HepG2 (cell line): ENCODE data around the gene VCAN. TPM values are rescaled to one million over a fixed set of nuclear protein-coding genes. Genes with fewer than 3 reads are reported as not detected.

ENCODE experiments used
- FOXK1 ChIP-seq: sonication (generic); formaldehyde crosslinking; IDR thresholded peaks from 2 replicates; pipeline ENCODE4 v1.4.0; 2020; ENCODE audit warnings: low read depth, missing genetic modification reagents, borderline replicate concordance
- HMG20A ChIP-seq: IDR thresholded peaks from 2 replicates; pipeline ENCODE4 v1.6.1; 2016; ENCODE audit warnings: borderline replicate concordance
- ISL2 ChIP-seq: sonication (generic); formaldehyde crosslinking; IDR thresholded peaks from 2 replicates; pipeline ENCODE4 v1.5.0; 2020; ENCODE audit warnings: missing genetic modification reagents
- LCORL ChIP-seq, 2 experiments: fragments of 450-650 bp in 1 of 2; sonication (generic) in 1 of 2; formaldehyde crosslinking in 1 of 2; IDR thresholded peaks; 2 replicates each; pipeline versions ENCODE4 v1.5.0 to v1.6.1; 2017 to 2020; ENCODE audit warnings: antibody characterized with exemption in 1 of 2, missing genetic modification reagents in 1 of 2
- SOX5 ChIP-seq: IDR thresholded peaks from 2 replicates; pipeline ENCODE4 v1.6.1; 2016; ENCODE audit warnings: borderline replicate concordance
- SRSF4 ChIP-seq: fragments of 200-400 bp; formaldehyde crosslinking; IDR thresholded peaks from one replicate; pipeline ENCODE4 v1.6.1; 2018; ENCODE audit warnings: mild to moderate bottlenecking, low read depth, low read length, moderate library complexity; ENCODE audit not compliant: poor library complexity, severe bottlenecking
- ZBTB25 ChIP-seq: IDR thresholded peaks from 2 replicates; pipeline ENCODE4 v1.6.1; 2018; ENCODE audit warnings: missing genetic modification reagents
- ZNF18 ChIP-seq: sonication (generic); formaldehyde crosslinking; IDR thresholded peaks from 2 replicates; pipeline ENCODE4 v1.8.0; 2022; ENCODE audit warnings: mild to moderate bottlenecking, missing genetic modification reagents; ENCODE audit not compliant: insufficient replicate concordance
- ZNF280D ChIP-seq: sonication (generic); formaldehyde crosslinking; IDR thresholded peaks from 2 replicates; pipeline ENCODE4 v1.5.1; 2020; ENCODE audit warnings: mild to moderate bottlenecking, missing genetic modification reagents
- ZNF484 ChIP-seq: sonication (generic); formaldehyde crosslinking; IDR thresholded peaks from 2 replicates; pipeline ENCODE4 v1.5.1; 2020; ENCODE audit warnings: mild to moderate bottlenecking, low read depth, missing genetic modification reagents, borderline replicate concordance
- ZNF570 ChIP-seq: sonication (generic); formaldehyde crosslinking; IDR thresholded peaks from 2 replicates; pipeline ENCODE4 v1.4.0; 2020; ENCODE audit warnings: mild to moderate bottlenecking, missing genetic modification reagents, borderline replicate concordance
- ZNF614 ChIP-seq: IDR thresholded peaks from 2 replicates; pipeline ENCODE4 v1.6.1; 2018; ENCODE audit warnings: missing biosample characterization, missing genetic modification reagents, inconsistent platforms, borderline replicate concordance
- ZNF639 ChIP-seq: conservative IDR thresholded peaks from 2 replicates; pipeline ENCODE4 v1.6.1; 2018; ENCODE audit warnings: missing genetic modification reagents
- ZNF7 ChIP-seq: IDR thresholded peaks from 2 replicates; pipeline ENCODE4 v1.6.1; 2016; ENCODE audit warnings: missing biosample characterization, missing genetic modification reagents
- ZNF773 ChIP-seq: sonication (generic); formaldehyde crosslinking; IDR thresholded peaks from 2 replicates; pipeline ENCODE4 v1.4.0; 2020; ENCODE audit warnings: missing genetic modification reagents, borderline replicate concordance
- ZNF776 ChIP-seq: sonication (generic); formaldehyde crosslinking; IDR thresholded peaks from 2 replicates; pipeline ENCODE4 v1.4.0; 2020; ENCODE audit warnings: mild to moderate bottlenecking, missing genetic modification reagents
- polyA plus RNA-seq, 8 experiments: library from polyadenylated mRNA; depleted of rRNA in 3 of 8; stranded (reverse) in 7 of 8; unstranded in 1 of 8; fragments of >200 nt; fragmentation: Illumina TruSeq in 4 of 8; extraction: Trizol in 4 of 8; gene quantifications; 2 replicates each; pipeline versions ENCODE4 v1.2.1 to v1.2.3, GENCODE V29; 2011 to 2016; ENCODE audit warnings: low read depth in 4 of 8, missing spikeins in 1 of 8, mixed read lengths in 1 of 8; ENCODE audit not compliant: insufficient read depth in 1 of 8
- total RNA-seq, 5 experiments: library from RNA; depleted of rRNA; stranded (reverse); fragments of >200 nt; fragmentation: Illumina TruSeq; extraction: Trizol; gene quantifications; 2 replicates each; pipeline ENCODE4 v1.2.3, GENCODE V29; 2016; ENCODE audit warnings: low read depth in 1 of 5

Gene VCAN
- total and polyA plus RNA-seq, 2 of the 13 experiments (the other 11 are each of a cell fraction or from before 2014, with no cell fraction given), result 1.2 to 3.5 TPM

GRCh38 chr5:83475935-83476814, 4.6 kb downstream of the VCAN start (continued):
- TF ChIP-seq ZNF773, result no peak
- peak; percentile 98 for TF ChIP-seq SOX5 (CRISPR knock-in tag)
- no peak for TF ChIP-seq ZNF570
- no peak for TF ChIP-seq ZNF639
- no peak for TF ChIP-seq ZNF484 (CRISPR knock-in tag)
- TF ChIP-seq SRSF4, result no peak
- no peak for TF ChIP-seq ZNF614 (CRISPR knock-in tag)
- TF ChIP-seq ZNF776, result no peak
- TF ChIP-seq HMG20A, result peak; percentile 64; the same call in 1 of the 2 replicates
- TF ChIP-seq ZNF7 (CRISPR knock-in tag), result no peak
- no peak for TF ChIP-seq LCORL (IDR thresholded peaks at IDR 0.05)
- no peak for TF ChIP-seq LCORL (CRISPR knock-in tag; IDR thresholded peaks at IDR 0.05)
- TF ChIP-seq ZBTB25 (CRISPR knock-in tag), result no peak
- no peak for TF ChIP-seq ZNF18
- TF ChIP-seq ZNF280D, result no peak
- no peak for TF ChIP-seq ISL2 (CRISPR knock-in tag)
- TF ChIP-seq FOXK1 (CRISPR knock-in tag), result peak; percentile 37; the same call in 1 of the 2 replicates
